Naive thymus-derived CD4-positive, alpha-beta T cell (primary cell): ENCODE results near the gene RAB26. TPM values are rescaled to one million over a fixed set of nuclear protein-coding genes. Genes with fewer than 3 reads are reported as not detected.

ENCODE experiments used
- ATAC-seq: fragments of 150-1000 bp; cut with Tn5 transposase; 2 replicates; pipeline ENCODE4 v1.10.0; 2021; ENCODE audit warnings: mild to moderate bottlenecking, moderate library complexity
- CTCF ChIA-PET: fragments of 350-600 bp; sonication (Branson Sonifier 250); formaldehyde crosslinking; loops from one replicate; lab custom pipeline; 2021; ENCODE audit warnings: antibody characterized with exemption; lab: Charles Lee
- POLR2A ChIA-PET: fragments of 350-600 bp; sonication (Branson Sonifier 250); formaldehyde crosslinking; loops from one replicate; lab custom pipeline; 2021; ENCODE audit warnings: antibody characterized with exemption, inconsistent platforms; lab: Charles Lee
- DNase-seq, 9 donors: peaks; one replicate each; pipeline versions ENCODE4 v3.0.0 to v3.0.0-alpha.2; 2020 to 2022; ENCODE audit warnings: mixed read lengths in 1 of 9
- H3K27ac ChIP-seq: one replicate; pipeline ENCODE4 v1.7.0; 2013; ENCODE audit warnings: mild to moderate bottlenecking, low read depth, low read length, moderate library complexity
- H3K27me3 ChIP-seq, 2 donors: one replicate each; pipeline ENCODE4 v1.7.0; 2013; ENCODE audit warnings: low read length in 2 of 2, mild to moderate bottlenecking in 2 of 2, moderate library complexity in 2 of 2; ENCODE audit not compliant: control insufficient read depth in 2 of 2, insufficient read depth in 2 of 2
- H3K36me3 ChIP-seq, 3 experiments: 1 replicate in 2 of 3; 2 replicates in 1 of 3; pipeline ENCODE4 v1.7.0; 2013; ENCODE audit warnings: low read length in 3 of 3, mild to moderate bottlenecking in 3 of 3, moderate library complexity in 1 of 3; ENCODE audit not compliant: insufficient read depth in 3 of 3, control insufficient read depth in 2 of 3
- H3K4me1 ChIP-seq, 2 donors: one replicate each; pipeline ENCODE4 v1.7.0; 2013; ENCODE audit warnings: low read length in 2 of 2, mild to moderate bottlenecking in 2 of 2, moderate library complexity in 1 of 2; ENCODE audit not compliant: control insufficient read depth in 2 of 2, insufficient read depth in 2 of 2
- H3K4me3 ChIP-seq: 2 replicates; pipeline ENCODE4 v1.7.0; 2013; ENCODE audit warnings: mild to moderate bottlenecking, low read length
- H3K9me3 ChIP-seq, 3 experiments: 1 replicate in 2 of 3; 2 replicates in 1 of 3; pipeline ENCODE4 v1.7.0; 2013; ENCODE audit warnings: low read length in 3 of 3; ENCODE audit not compliant: control insufficient read depth in 2 of 3
- H3K27ac Mint-ChIP-seq, 9 donors: one replicate each; pipeline ENCODE4 v1.8.0; 2020 to 2022; ENCODE audit warnings: mixed read lengths in 9 of 9, mild to moderate bottlenecking in 8 of 9, moderate library complexity in 5 of 9, inconsistent platforms in 2 of 9
- H3K27me3 Mint-ChIP-seq, 5 donors: one replicate each; pipeline ENCODE4 v1.8.0; 2021 to 2022; ENCODE audit warnings: mixed read lengths in 5 of 5, mild to moderate bottlenecking in 1 of 5
- H3K36me3 Mint-ChIP-seq, 5 donors: one replicate each; pipeline ENCODE4 v1.8.0; 2020 to 2022; ENCODE audit warnings: mixed read lengths in 5 of 5, mild to moderate bottlenecking in 3 of 5, inconsistent platforms in 1 of 5
- H3K4me1 Mint-ChIP-seq, 7 donors: one replicate each; pipeline ENCODE4 v1.8.0; 2020 to 2022; ENCODE audit warnings: mixed read lengths in 7 of 7, mild to moderate bottlenecking in 3 of 7, inconsistent platforms in 1 of 7
- H3K4me3 Mint-ChIP-seq, 10 donors: one replicate each; pipeline ENCODE4 v1.8.0; 2020 to 2022; ENCODE audit warnings: mild to moderate bottlenecking in 10 of 10, mixed read lengths in 10 of 10, moderate library complexity in 6 of 10, inconsistent platforms in 2 of 10
- H3K9me3 Mint-ChIP-seq, 11 donors: one replicate each; pipeline ENCODE4 v1.8.0; 2020 to 2022; ENCODE audit warnings: mixed read lengths in 11 of 11, mild to moderate bottlenecking in 4 of 11, inconsistent platforms in 1 of 11, moderate library complexity in 1 of 11
- intact Hi-C, 2 donors: fragments of 100-400 bp; cut with micrococcal nuclease; formaldehyde crosslinking; loops; one replicate each; pipeline ENCODE4 v1.15.1; 2023
- polyA plus RNA-seq, 2 donors: library from polyadenylated mRNA; unstranded; fragments of 300-500 nt; fragmentation: Illumina TruSeq; gene quantifications; one replicate each; pipeline ENCODE4 v1.2.3, GENCODE V29; 2021
- total RNA-seq, 6 experiments: library from RNA in 5 of 6; stranded (reverse) in 5 of 6; gene quantifications; 1 replicate in 5 of 6; 2 replicates in 1 of 6; pipeline ENCODE4 v1.2.3 and lab custom pipeline; 2021 to 2026

Gene RAB26
- total and polyA plus RNA-seq, 7 experiments from 2014 or later, result 0.29 to 0.86 (median 0.66) TPM; not detected in 4

DNA sequence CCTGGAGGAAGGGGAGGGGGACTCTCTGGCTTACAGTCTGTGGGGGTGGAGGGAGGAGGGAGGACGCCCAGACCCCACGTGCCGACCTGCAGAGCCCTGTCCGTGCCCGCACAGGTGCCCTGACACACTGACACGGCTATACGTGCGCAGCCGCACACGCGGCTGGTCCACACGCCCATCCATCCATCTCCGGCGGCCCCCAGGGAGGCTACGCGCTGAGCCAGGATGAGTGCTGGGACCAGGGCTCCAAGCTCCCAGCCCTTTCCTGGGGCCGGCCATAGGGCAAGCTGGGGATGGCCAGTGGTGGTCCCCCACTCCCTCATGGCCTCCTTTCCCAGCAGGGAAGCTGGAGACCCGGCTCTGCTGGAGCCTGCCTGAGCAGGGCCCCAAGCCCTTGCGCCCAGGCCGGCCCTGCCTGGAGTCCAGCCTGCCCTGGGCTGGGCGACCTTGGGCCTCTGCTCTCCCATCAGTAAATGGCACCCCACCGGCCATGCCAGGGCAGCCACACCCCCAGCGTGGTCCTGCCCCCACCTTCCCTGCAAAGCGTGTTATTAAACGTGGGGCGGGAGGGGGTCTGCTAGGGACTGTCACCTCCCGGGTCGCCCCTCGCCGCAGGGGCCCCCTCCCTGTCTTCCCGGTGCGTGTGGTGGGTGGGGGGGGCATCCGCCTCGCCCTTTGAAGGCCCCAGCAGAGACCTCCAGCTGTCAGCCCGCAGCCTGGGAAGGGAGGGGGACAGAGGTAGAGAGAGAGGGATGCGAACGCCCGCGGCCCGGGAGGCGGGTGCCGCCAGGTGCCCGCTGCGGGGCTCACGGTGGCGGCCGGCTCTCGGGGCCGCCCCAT lies 47.1 kb downstream of the RAB26 start:
- H3K27me3 ChIP-seq, result peaks cover 6 to 11% of the 10 kb centered on the region in 2 donors
- ChIA-PET POLR2A (interaction anchor here (0.5 to 2.4 kb wide), 11 partner anchors 8 to 318 kb away, joined by 3 to 9 read pairs (median 5); partner anchors contain the start of genes ATP6V0C, CCNF, ECI1 and MLST8), CTCF (interaction anchor here (0.6 to 3.7 kb wide), 9 partner anchors 8 to 306 kb away, joined by 3 to 32 read pairs (median 4); partner anchors contain the start of gene ECI1)
- intact Hi-C loops, result loop anchor here (1.0 kb wide), 6 partner anchors 10 to 306 kb away; partner anchors contain the start of genes ABCA3 (in 2 of the 2), ECI1 (in 1 of the 2) and MLST8 (in 1 of the 2)
- ATAC-seq, result peak; percentile 6
- H3K36me3 Mint-ChIP-seq, result no peaks in the 10 kb centered on the region
- peaks cover 0 to 6% (median 4%) of the 10 kb centered on the region in 7 donors for H3K4me1 Mint-ChIP-seq
- no peaks in the 10 kb centered on the region for H3K9me3 Mint-ChIP-seq
- no peak for DNase-seq
- no peak overlapping the region for H3K27ac Mint-ChIP-seq
- no peaks in the 10 kb centered on the region for H3K9me3 ChIP-seq
- H3K4me1 ChIP-seq, result peaks cover 0 to 8% of the 10 kb centered on the region in 2 donors
- H3K4me3 ChIP-seq, result no peak overlapping the region
- no peaks in the 10 kb centered on the region for H3K36me3 ChIP-seq
- peak overlapping the region in 6 of 10 donors; percentile 26 to 79 (median 49) for H3K4me3 Mint-ChIP-seq
- peaks cover 14 to 42% (median 16%) of the 10 kb centered on the region in 5 donors for H3K27me3 Mint-ChIP-seq
- H3K27ac ChIP-seq, result no peak overlapping the region

DNA sequence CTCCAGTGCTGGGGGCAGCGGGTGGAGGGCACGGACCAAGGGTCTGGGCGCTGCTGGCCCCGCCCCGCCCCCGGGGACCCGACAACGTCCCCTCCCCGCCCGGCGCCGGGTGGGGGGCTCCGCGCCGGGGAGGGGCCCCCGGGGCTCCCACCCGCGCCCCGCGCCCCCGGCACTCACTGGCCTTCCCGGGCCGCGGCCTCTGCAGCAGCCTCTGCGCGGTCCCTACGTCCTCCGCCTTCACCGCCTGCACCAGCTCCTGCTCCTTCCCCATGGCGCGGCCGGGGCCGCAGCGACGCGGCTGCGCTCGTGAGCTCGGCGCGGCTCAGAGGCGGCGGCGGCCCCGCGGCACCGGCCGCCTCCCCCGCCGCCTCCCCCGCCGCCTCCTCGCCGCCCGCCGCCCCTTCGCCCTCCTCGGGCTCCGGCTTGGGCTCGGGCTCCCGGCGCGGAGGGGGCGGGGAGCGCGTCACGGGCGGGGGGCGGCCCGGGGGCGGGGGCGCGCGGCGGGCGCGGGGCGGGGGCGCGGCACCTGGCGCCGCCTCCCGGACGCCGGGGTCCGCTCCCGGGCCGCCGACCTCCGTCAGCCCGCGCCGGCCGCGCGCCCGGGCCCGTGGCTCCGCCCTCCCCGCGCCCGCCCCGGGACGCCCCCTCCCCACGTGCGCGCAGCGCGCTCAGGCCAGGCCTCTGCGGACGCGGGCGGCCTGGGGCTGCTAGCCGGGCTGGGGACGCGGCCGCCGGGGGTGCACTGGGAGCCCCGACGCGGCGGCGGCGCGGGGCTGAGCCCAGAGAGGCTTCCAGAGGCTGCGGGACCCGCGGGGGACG lies 47.9 kb downstream of the RAB26 start, which contains the start of gene CASKIN1:
Gene CASKIN1 (minus strand): TSS at position 444 of the 819 bp plus-strand sequence. CDS start 173 bp downstream, at position 271.
- no peaks in the 10 kb centered on the region for H3K9me3 ChIP-seq
- peaks cover 0 to 8% of the 10 kb centered on the region in 2 donors for H3K4me1 ChIP-seq
- peaks cover 0 to 6% (median 4%) of the 10 kb centered on the region in 7 donors for H3K4me1 Mint-ChIP-seq
- peaks cover 6 to 11% of the 10 kb centered on the region in 2 donors for H3K27me3 ChIP-seq
- DNase-seq (peak in 1 of 9 donors; percentile 56), ATAC-seq (peak; percentile 59)
- H3K27ac ChIP-seq, result no peak within 1 kb of the TSS
- no peaks in the 10 kb centered on the region for H3K36me3 Mint-ChIP-seq
- H3K36me3 ChIP-seq, result no peaks in the 10 kb centered on the region
- intact Hi-C loops, result no loop called here
- H3K9me3 Mint-ChIP-seq, result no peaks in the 10 kb centered on the region
- POLR2A ChIA-PET, result interaction anchor here (0.5 to 2.4 kb wide), 3 partner anchors 8 to 55 kb away, joined by 5 to 9 read pairs (median 8); partner anchors contain the start of genes ECI1 and MLST8
- H3K4me3 Mint-ChIP-seq, result peak within 1 kb of the TSS in 9 of 10 donors; percentile 43 to 84 (median 61)
- no peak within 1 kb of the TSS for H3K27ac Mint-ChIP-seq
- CTCF ChIA-PET, result interaction anchor here (0.7 to 3.7 kb wide), 2 partner anchors 34 to 55 kb away, joined by 3 to 32 read pairs; partner anchors contain the start of gene ECI1
- H3K4me3 ChIP-seq, result no peak within 1 kb of the TSS
- H3K27me3 Mint-ChIP-seq, result peaks cover 14 to 45% (median 16%) of the 10 kb centered on the region in 5 donors

DNA sequence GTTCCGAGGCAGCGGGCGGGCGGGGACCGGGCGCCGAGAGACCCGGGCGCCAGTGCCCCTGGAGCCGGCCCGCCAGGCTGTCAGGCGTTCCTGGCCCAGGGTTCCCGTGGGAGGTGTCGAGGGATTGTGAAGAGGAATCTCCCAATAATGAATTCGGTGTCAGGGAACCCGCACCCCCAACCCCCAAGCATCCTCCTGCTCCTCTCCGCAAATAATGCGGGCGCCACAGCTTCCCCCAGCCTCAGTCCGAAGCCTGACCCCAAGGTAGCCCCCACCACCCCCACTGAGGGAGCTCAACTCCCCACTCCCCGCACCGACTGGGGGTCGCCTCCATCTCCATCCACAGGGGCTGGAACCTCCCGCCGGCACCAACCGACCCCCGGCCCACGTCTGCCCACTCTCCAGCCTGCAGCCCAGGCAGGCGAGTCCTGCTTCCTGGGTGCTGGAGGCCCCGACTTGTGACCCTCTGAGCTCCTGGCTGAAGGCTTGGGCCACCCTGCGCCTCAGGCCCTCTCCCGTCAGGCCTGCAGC lies 48.6 kb downstream of the RAB26 start:
- Mint-ChIP-seq H3K27ac (no peak overlapping the region), H3K36me3 (no peaks in the 10 kb centered on the region), H3K4me3 (peak overlapping the region in 9 of 10 donors; percentile 43 to 84 (median 61)), H3K4me1 (peaks cover 0 to 6% (median 4%) of the 10 kb centered on the region in 7 donors), H3K27me3 (peaks cover 14 to 48% (median 16%) of the 10 kb centered on the region in 5 donors), H3K9me3 (no peaks in the 10 kb centered on the region)
- H3K27me3 ChIP-seq, result peaks cover 6 to 11% of the 10 kb centered on the region in 2 donors
- intact Hi-C loops, result no loop called here
- no peaks in the 10 kb centered on the region for H3K9me3 ChIP-seq
- H3K4me1 ChIP-seq, result peaks cover 0 to 8% of the 10 kb centered on the region in 2 donors
- no peak for DNase-seq
- no peak for ATAC-seq
- POLR2A ChIA-PET, result no interaction called here
- no peak overlapping the region for H3K4me3 ChIP-seq
- CTCF ChIA-PET, result interaction anchor here (1.1 kb wide), 1 partner anchor 305 kb away, joined by 5 read pairs; no protein-coding TSS in a partner anchor
- H3K27ac ChIP-seq, result no peak overlapping the region
- no peaks in the 10 kb centered on the region for H3K36me3 ChIP-seq

DNA sequence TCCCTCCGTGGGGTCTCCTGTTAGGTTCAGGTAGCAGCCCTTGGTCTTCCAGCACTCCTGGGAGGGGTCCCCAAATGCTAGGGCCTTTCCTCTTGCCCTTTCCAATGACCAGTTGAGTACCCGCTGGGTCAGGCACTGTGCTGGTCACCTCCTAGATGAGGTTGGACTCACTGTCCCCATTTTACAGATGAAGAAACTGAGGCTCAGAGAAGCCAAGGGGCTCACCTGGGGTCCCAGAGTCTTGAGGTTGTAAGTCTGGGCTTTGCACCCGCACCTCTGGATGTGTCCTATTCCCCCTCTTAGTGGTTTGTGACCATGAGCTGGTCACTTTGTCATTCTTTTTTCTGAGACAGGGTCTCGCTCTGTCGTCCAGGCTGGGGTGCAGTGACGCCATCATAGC lies 49.3 kb downstream of the RAB26 start:
- H3K27me3 Mint-ChIP-seq, result peaks cover 14 to 48% (median 16%) of the 10 kb centered on the region in 5 donors
- intact Hi-C loops, result no loop called here
- CTCF ChIA-PET, result interaction anchor here (1.1 to 1.3 kb wide), 2 partner anchors 53 to 305 kb away, joined by 3 to 5 read pairs; partner anchors contain the start of gene ECI1
- H3K27ac Mint-ChIP-seq, result peak overlapping the region in 2 of 9 donors; percentile 31
- POLR2A ChIA-PET, result interaction anchor here (0.7 kb wide), 1 partner anchor 26 kb away, joined by 3 read pairs; no protein-coding TSS in a partner anchor
- Histone ChIP-seq H3K4me3 (no peak overlapping the region), H3K4me1 (peaks cover 0 to 8% of the 10 kb centered on the region in 2 donors), H3K27ac (no peak overlapping the region), H3K36me3 (no peaks in the 10 kb centered on the region), H3K27me3 (peaks cover 6 to 11% of the 10 kb centered on the region in 2 donors), H3K9me3 (no peaks in the 10 kb centered on the region)
- DNase-seq (no peak), ATAC-seq (no peak)
- peaks cover 0 to 6% (median 4%) of the 10 kb centered on the region in 7 donors for H3K4me1 Mint-ChIP-seq
- H3K4me3 Mint-ChIP-seq, result peak overlapping the region; percentile 28 to 84 (median 58)
- H3K9me3 Mint-ChIP-seq, result no peaks in the 10 kb centered on the region
- H3K36me3 Mint-ChIP-seq, result no peaks in the 10 kb centered on the region

DNA sequence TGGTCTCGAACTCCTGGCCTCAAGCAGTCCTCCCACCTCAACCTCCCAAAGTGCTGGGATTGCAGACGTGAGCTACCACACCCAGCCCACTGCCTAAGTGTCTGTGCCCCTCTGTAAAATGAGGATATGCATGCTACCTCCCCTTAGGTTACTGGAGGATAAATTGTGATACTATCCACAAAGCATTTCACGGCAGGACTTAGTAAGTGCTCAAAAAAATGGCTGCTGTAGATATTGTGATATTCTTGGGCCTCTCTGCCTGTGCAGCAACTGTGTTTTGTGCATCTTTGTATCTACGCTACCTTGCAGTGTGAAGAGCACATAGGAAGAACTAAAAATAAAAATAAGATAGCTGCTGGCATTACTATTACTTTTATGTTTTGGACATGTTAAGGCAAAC lies 49.9 kb downstream of the RAB26 start:
- Mint-ChIP-seq H3K27me3 (peaks cover 14 to 48% (median 16%) of the 10 kb centered on the region in 5 donors), H3K36me3 (no peaks in the 10 kb centered on the region)
- peaks cover 6 to 11% of the 10 kb centered on the region in 2 donors for H3K27me3 ChIP-seq

More for the DNA sequence above, 49.9 kb downstream of the RAB26 start:
- ChIA-PET POLR2A (interaction anchor here (0.7 kb wide), 1 partner anchor 26 kb away, joined by 3 read pairs; no protein-coding TSS in a partner anchor), CTCF (interaction anchor here (1.1 to 1.3 kb wide), 2 partner anchors 53 to 304 kb away, joined by 3 to 5 read pairs; partner anchors contain the start of gene ECI1)
- H3K9me3 ChIP-seq, result no peaks in the 10 kb centered on the region
- peaks cover 0 to 6% (median 4%) of the 10 kb centered on the region in 7 donors for H3K4me1 Mint-ChIP-seq
- no peaks in the 10 kb centered on the region for H3K9me3 Mint-ChIP-seq
- no peaks in the 10 kb centered on the region for H3K36me3 ChIP-seq
- peaks cover 0 to 8% of the 10 kb centered on the region in 2 donors for H3K4me1 ChIP-seq
- H3K4me3 ChIP-seq, result no peak overlapping the region
- DNase-seq, result no peak
- intact Hi-C loops, result no loop called here
- peak overlapping the region in 8 of 10 donors; percentile 51 to 84 (median 62) for H3K4me3 Mint-ChIP-seq
- peak overlapping the region in 2 of 9 donors; percentile 31 for H3K27ac Mint-ChIP-seq
- H3K27ac ChIP-seq, result no peak overlapping the region
- no peak for ATAC-seq
